NB4 (cell line): Measurements from ENCODE around the gene OPCML.

ENCODE experiments used
- POLR2A ChIP-seq: IDR thresholded peaks from 2 replicates; pipeline ENCODE4 v1.6.1; 2011; ENCODE audit warnings: mild to moderate bottlenecking; ENCODE audit not compliant: insufficient read length; ENCODE audit errors: extremely low read depth
- TF ChIP-seq, protein P1 (sequence below): IDR thresholded peaks from one replicate; pipeline ENCODE4 v1.5.1; 2012; ENCODE audit warnings: low read depth, low read length
- TF ChIP-seq, protein P2 (sequence below): IDR thresholded peaks from 2 replicates; pipeline ENCODE4 v1.6.1; 2011; ENCODE audit warnings: low read depth, low read length

DNA sequence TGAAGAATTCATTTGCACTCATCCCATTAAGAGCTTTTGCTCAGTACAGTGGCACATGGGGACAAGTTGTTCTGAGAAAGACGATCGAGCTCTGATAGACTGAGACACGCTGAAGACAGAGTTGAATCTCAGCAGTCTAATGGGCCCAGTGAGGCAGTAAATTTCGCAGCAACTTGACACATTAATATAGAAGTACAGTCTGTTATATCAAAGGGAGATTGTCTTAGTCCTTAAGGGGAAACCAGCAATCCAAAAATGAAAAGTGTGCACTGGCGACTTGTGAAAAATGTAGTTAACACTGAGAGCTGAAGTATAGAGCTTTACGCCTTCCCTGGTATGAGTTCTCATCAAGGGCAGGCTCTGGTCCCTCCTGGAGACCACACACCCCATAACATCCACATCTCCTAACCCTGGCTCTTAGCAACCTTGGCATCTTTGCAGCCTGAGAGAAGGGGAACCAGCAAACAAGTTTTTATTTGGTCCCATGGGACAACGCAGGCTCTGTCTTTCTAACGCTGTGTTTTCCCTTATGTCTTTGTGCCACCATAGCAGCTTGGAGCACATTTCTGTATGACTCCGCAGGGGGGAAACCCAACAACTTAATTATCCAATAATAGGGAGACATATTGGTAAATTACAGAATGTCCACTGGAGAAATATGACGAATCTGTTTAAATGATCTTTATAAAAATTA, 952.5 kb downstream of the OPCML start:
- TF ChIP-seq, protein P1, sequence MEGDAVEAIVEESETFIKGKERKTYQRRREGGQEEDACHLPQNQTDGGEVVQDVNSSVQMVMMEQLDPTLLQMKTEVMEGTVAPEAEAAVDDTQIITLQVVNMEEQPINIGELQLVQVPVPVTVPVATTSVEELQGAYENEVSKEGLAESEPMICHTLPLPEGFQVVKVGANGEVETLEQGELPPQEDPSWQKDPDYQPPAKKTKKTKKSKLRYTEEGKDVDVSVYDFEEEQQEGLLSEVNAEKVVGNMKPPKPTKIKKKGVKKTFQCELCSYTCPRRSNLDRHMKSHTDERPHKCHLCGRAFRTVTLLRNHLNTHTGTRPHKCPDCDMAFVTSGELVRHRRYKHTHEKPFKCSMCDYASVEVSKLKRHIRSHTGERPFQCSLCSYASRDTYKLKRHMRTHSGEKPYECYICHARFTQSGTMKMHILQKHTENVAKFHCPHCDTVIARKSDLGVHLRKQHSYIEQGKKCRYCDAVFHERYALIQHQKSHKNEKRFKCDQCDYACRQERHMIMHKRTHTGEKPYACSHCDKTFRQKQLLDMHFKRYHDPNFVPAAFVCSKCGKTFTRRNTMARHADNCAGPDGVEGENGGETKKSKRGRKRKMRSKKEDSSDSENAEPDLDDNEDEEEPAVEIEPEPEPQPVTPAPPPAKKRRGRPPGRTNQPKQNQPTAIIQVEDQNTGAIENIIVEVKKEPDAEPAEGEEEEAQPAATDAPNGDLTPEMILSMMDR: no peak
- no peak for TF ChIP-seq POLR2A
- TF ChIP-seq, protein P2, sequence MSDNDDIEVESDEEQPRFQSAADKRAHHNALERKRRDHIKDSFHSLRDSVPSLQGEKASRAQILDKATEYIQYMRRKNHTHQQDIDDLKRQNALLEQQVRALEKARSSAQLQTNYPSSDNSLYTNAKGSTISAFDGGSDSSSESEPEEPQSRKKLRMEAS: no peak
